ENCODE results near the gene FBP2. TPM values are rescaled to one million over a fixed set of nuclear protein-coding genes. Genes with fewer than 3 reads are reported as not detected.

FBP2 gene
- total and polyA plus RNA-seq, 2 of the 8 experiments (the other 6 are each of a cell fraction or from before 2014, with no cell fraction given), result not detected

DNA sequence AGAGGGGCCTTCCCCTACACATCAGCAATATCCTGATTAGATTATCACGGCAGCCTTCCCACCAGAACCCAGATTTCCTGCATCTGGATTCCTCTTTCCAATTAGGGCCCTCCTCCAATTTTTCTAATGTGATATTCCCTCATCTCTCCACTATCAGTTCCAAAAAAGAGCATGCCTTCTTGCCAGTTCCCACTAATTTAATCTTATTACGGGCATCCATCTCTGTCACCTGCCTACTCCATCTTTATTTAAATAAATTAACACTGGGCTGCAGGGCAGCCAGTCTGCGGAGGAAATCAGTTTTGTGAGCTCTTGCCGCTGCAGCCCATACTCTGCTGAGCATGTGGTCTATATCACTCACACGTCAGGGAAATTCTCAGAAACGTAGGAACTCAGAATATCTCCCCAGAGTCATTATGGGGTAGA, 16.6 kb upstream of the FBP2 start (continued):
- TF ChIP-seq, protein P1, sequence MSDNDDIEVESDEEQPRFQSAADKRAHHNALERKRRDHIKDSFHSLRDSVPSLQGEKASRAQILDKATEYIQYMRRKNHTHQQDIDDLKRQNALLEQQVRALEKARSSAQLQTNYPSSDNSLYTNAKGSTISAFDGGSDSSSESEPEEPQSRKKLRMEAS (IDR thresholded peaks at IDR 0.05), result no peak
- TF ChIP-seq ASH2L (IDR thresholded peaks at IDR 0.05; ENCODE audit: low read length), result no peak

Measured in H1 (cell line).